OCI-LY1 (cell line): ENCODE data around the gene ZNFX1.

Experiments used
- CTCF ChIP-seq: fragments of 200-600 bp; sonication (generic), shearing (Covaris generic); IDR thresholded peaks from 2 replicates; pipeline ENCODE4 v1.5.1; 2017; ENCODE audit warnings: mild to moderate bottlenecking, antibody characterized with exemption, low read length, moderate library complexity, mixed read lengths
- EZH2 ChIP-seq: fragments of 200-600 bp; sonication (generic), shearing (Covaris generic); IDR thresholded peaks from 2 replicates; pipeline ENCODE4 v1.8.0; 2017; ENCODE audit warnings: borderline replicate concordance, mixed run types, mild to moderate bottlenecking, antibody characterized with exemption, low read length, moderate library complexity, mixed read lengths

GRCh38 chr20:49228676-49229075 lies 49.2 kb downstream of the ZNFX1 start:
- TF ChIP-seq CTCF = no peak
- no peak for TF ChIP-seq EZH2
